Type B pancreatic cell (in vitro differentiated cells): ENCODE results near the gene SH3RF3. TPM values are rescaled to one million over a fixed set of nuclear protein-coding genes. Genes with fewer than 3 reads are reported as not detected.

ENCODE experiments used
- DNase-seq: peaks from one replicate; pipeline ENCODE4 v3.0.0; 2021; ENCODE audit warnings: mixed read lengths; ENCODE audit not compliant: unreplicated experiment; ENCODE audit errors: extremely low spot score
- H3K27ac Mint-ChIP-seq: 2 replicates; pipeline ENCODE4 v1.8.0; 2021; ENCODE audit warnings: mild to moderate bottlenecking, mixed read lengths
- H3K27me3 Mint-ChIP-seq: 2 replicates; pipeline ENCODE4 v1.8.0; 2021; ENCODE audit warnings: mixed read lengths
- H3K36me3 Mint-ChIP-seq: 2 replicates; pipeline ENCODE4 v1.8.0; 2021; ENCODE audit warnings: mixed read lengths
- H3K4me1 Mint-ChIP-seq: one replicate; pipeline ENCODE4 v1.8.0; 2021; ENCODE audit warnings: mixed read lengths; ENCODE audit not compliant: unreplicated experiment
- H3K4me3 Mint-ChIP-seq: 2 replicates; pipeline ENCODE4 v1.8.0; 2021; ENCODE audit warnings: mild to moderate bottlenecking, mixed read lengths
- H3K9me3 Mint-ChIP-seq: 2 replicates; pipeline ENCODE4 v1.8.0; 2021; ENCODE audit warnings: mixed read lengths
- CTCF ChIP-seq: fragments of 200-600 bp; sonication (generic); conservative IDR thresholded peaks from 2 replicates; pipeline ENCODE4 v1.5.0; 2021; ENCODE audit warnings: antibody characterized with exemption, mild to moderate bottlenecking
- total RNA-seq: library from RNA; stranded (reverse); gene quantifications from 2 replicates; pipeline ENCODE4 v1.2.1, GENCODE V29; 2021; ENCODE audit warnings: low replicate concordance

SH3RF3 gene
- total RNA-seq, 1 donor from 2014 or later = 13.9 TPM

GRCh38 chr2:109339519-109339966 is 210.5 kb downstream of the SH3RF3 start:
- Mint-ChIP-seq H3K36me3 (peaks cover 4% of the 10 kb centered on the region), H3K27me3 (peaks cover 4% of the 10 kb centered on the region), H3K9me3 (peaks cover 5% of the 10 kb centered on the region), H3K4me1 (peaks cover 37% of the 10 kb centered on the region), H3K27ac (no peak overlapping the region), H3K4me3 (no peak overlapping the region)
- no peak for DNase-seq
- TF ChIP-seq CTCF = no peak

- Mint-ChIP-seq H3K9me3 (peaks cover 5% of the 10 kb centered on the region), H3K4me3 (no peak overlapping the region), H3K27me3 (no peaks in the 10 kb centered on the region), H3K4me1 (peaks cover 35% of the 10 kb centered on the region), H3K27ac (no peak overlapping the region), H3K36me3 (peaks cover 4% of the 10 kb centered on the region)
- no peak for TF ChIP-seq CTCF
- no peak for DNase-seq
These were observed 211.4 kb downstream of the SH3RF3 start for GRCh38 chr2:109340381-109340780.

GRCh38 chr2:109341355-109342255 is 212.6 kb downstream of the SH3RF3 start:
- H3K4me3 Mint-ChIP-seq = no peak overlapping the region
- no peak for DNase-seq
- no peak for TF ChIP-seq CTCF
- H3K9me3 Mint-ChIP-seq = peaks cover 5% of the 10 kb centered on the region
- H3K4me1 Mint-ChIP-seq = peaks cover 34% of the 10 kb centered on the region
- H3K27me3 Mint-ChIP-seq = peaks cover 3% of the 10 kb centered on the region
- H3K27ac Mint-ChIP-seq = no peak overlapping the region
- peaks cover 4% of the 10 kb centered on the region for H3K36me3 Mint-ChIP-seq

GRCh38 chr2:109342256-109342850 is 213.3 kb downstream of the SH3RF3 start:
- DNase-seq = no peak
- Mint-ChIP-seq H3K4me1 (peaks cover 30% of the 10 kb centered on the region), H3K36me3 (peaks cover 4% of the 10 kb centered on the region), H3K4me3 (no peak overlapping the region), H3K27ac (no peak overlapping the region), H3K9me3 (peaks cover 5% of the 10 kb centered on the region), H3K27me3 (peaks cover 3% of the 10 kb centered on the region)
- TF ChIP-seq CTCF = no peak

GRCh38 chr2:109342930-109343329 is 213.9 kb downstream of the SH3RF3 start:
- Mint-ChIP-seq H3K27ac (no peak overlapping the region), H3K27me3 (peaks cover 3% of the 10 kb centered on the region), H3K9me3 (peaks cover 5% of the 10 kb centered on the region), H3K4me3 (no peak overlapping the region), H3K4me1 (peaks cover 30% of the 10 kb centered on the region), H3K36me3 (peaks cover 4% of the 10 kb centered on the region)
- no peak for TF ChIP-seq CTCF
- DNase-seq = no peak
